ENCODE measurements around the gene RAD23B. TPM values are rescaled to one million over a fixed set of nuclear protein-coding genes. Genes with fewer than 3 reads are reported as not detected.

The RAD23B gene
- total RNA-seq, 2 donors from 2014 or later, result 33.3 to 57.4 TPM

DNA sequence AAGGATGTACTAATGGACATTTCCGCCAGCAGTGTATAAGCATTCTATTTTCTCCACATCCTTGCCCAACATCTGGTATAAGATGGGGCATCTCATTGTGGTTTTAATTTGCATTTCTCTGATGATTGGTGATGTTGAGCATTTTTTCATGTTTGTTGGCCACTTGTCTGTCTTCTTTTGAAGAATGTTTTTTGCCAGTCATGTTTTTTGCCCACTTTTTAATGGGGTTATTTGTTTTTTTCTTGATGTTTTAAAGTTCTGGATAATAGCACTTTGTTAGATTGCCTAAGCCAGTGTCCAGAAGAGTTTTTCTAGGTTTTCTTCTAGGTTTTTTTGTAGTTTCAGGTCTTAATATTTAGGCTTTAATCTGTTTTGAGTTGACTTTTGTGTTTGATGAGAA is 31.7 kb downstream of the RAD23B start:
- DNase-seq (ENCODE audit: low spot score), result no peak
- H3K27ac ChIP-seq, result no peak overlapping the region
- no peak for TF ChIP-seq CTCF (IDR thresholded peaks at IDR 0.05)
- no peaks in the 10 kb centered on the region for H3K4me1 ChIP-seq (ENCODE audit: control insufficient read depth in 1 of 2, low read depth in 2 of 2)
- H3K36me3 ChIP-seq, result peaks cover 24% of the 10 kb centered on the region
- ATAC-seq (ENCODE audit: insufficient number of reproducible peaks, low FRiP score, low read depth), result no peak
- no peak overlapping the region for H3K4me3 ChIP-seq
- no peaks in the 10 kb centered on the region for H3K9me3 ChIP-seq
- no peaks in the 10 kb centered on the region for H3K27me3 ChIP-seq (replicated peaks; ENCODE audit: insufficient read depth)

GRCh38 chr9:107316795-107317661 is 33.9 kb downstream of the RAD23B start:
- Histone ChIP-seq H3K4me3 (no peak overlapping the region), H3K27ac (no peak overlapping the region), H3K36me3 (peaks cover 23% of the 10 kb centered on the region), H3K9me3 (no peaks in the 10 kb centered on the region), H3K27me3 (replicated peaks; ENCODE audit: insufficient read depth) (no peaks in the 10 kb centered on the region), H3K4me1 (ENCODE audit: control insufficient read depth in 1 of 2, low read depth in 2 of 2) (no peaks in the 10 kb centered on the region)
- no peak for TF ChIP-seq CTCF (IDR thresholded peaks at IDR 0.05)
- ATAC-seq (ENCODE audit: insufficient number of reproducible peaks, low FRiP score, low read depth) (no peak), DNase-seq (ENCODE audit: low spot score) (no peak)

GRCh38 chr9:107322643-107323042 is 39.6 kb downstream of the RAD23B start:
- H3K4me1 ChIP-seq (ENCODE audit: control insufficient read depth in 1 of 2, low read depth in 2 of 2), result no peaks in the 10 kb centered on the region
- H3K27me3 ChIP-seq (replicated peaks; ENCODE audit: insufficient read depth), result no peaks in the 10 kb centered on the region
- H3K36me3 ChIP-seq, result peaks cover 17% of the 10 kb centered on the region
- no peak for TF ChIP-seq CTCF (IDR thresholded peaks at IDR 0.05)
- no peak overlapping the region for H3K27ac ChIP-seq
- H3K9me3 ChIP-seq, result no peaks in the 10 kb centered on the region
- DNase-seq (ENCODE audit: low spot score) (no peak), ATAC-seq (ENCODE audit: insufficient number of reproducible peaks, low FRiP score, low read depth) (no peak)
- H3K4me3 ChIP-seq, result no peak overlapping the region

DNA sequence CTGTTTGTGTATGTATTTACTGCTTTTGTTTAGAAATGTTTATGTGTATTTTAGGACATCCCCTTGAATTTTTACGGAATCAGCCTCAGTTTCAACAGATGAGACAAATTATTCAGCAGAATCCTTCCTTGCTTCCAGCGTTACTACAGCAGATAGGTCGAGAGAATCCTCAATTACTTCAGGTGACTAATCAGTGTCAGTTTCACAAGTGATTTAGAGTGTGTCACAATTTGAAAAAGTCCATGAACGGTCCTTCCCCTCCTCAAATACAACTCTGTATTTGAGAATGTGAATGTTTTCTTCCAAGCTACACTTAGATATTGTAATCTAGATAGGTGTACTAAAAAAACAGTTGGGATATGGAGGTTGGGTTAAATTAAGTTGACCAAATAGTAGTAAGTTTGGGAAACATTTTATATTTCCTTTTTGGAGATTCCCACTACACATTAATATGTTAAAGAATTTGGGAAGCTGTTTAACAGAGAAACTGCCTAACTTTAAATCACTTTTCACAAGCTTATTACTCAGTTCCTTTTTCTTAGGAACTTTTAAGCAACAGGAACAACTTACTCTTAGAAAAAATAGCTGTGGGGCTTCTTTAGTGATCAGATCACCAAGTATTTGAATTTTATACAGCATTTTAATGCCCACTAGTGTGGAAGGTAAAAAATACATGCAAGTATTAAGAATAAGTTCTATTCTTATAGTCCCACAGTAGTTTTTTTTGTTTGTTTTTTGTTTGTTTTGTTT is 40.9 kb downstream of the RAD23B start:
- no peaks in the 10 kb centered on the region for H3K27me3 ChIP-seq (replicated peaks; ENCODE audit: insufficient read depth)

More for the DNA sequence above, 40.9 kb downstream of the RAD23B start:
- Histone ChIP-seq H3K9me3 (no peaks in the 10 kb centered on the region), H3K4me1 (ENCODE audit: control insufficient read depth in 1 of 2, low read depth in 2 of 2) (no peaks in the 10 kb centered on the region), H3K27ac (no peak overlapping the region), H3K36me3 (peaks cover 17% of the 10 kb centered on the region), H3K4me3 (no peak overlapping the region)
- ATAC-seq (ENCODE audit: insufficient number of reproducible peaks, low FRiP score, low read depth) (no peak), DNase-seq (ENCODE audit: low spot score) (no peak)
- TF ChIP-seq CTCF (IDR thresholded peaks at IDR 0.05), result no peak

Measured in thoracic aorta (tissue), 2 donors.